Psoas muscle (tissue), 8 donors: ENCODE measurements around the gene CLMP. TPM values are rescaled to one million over a fixed set of nuclear protein-coding genes. Genes with fewer than 3 reads are reported as not detected.

Source experiments
- ATAC-seq, 4 donors: fragments of 200-7000 bp; cut with Tn5 transposase; one replicate each; pipeline ENCODE4 v1.9.1; 2020; ENCODE audit warnings: moderate library complexity in 3 of 4, mild to moderate bottlenecking in 2 of 4
- DNase-seq, 2 donors: peaks; one replicate each; pipeline ENCODE4 v3.0.0-alpha.2; 2020
- H3K27ac ChIP-seq: fragments of 200-600 bp; one replicate; pipeline ENCODE4 v1.8.0; 2022
- H3K27me3 ChIP-seq, 3 donors: fragments of 200-600 bp in 1 of 3; one replicate each; pipeline versions ENCODE4 v1.6.1 to v1.8.0; 2013 to 2022; ENCODE audit warnings: low read length in 2 of 3, mild to moderate bottlenecking in 2 of 3, moderate library complexity in 1 of 3; ENCODE audit not compliant: insufficient read depth in 3 of 3
- H3K36me3 ChIP-seq, 2 donors: fragments of 200-600 bp in 1 of 2; one replicate each; pipeline versions ENCODE4 v1.6.1 to v1.8.0; 2013 to 2022; ENCODE audit warnings: low read depth in 1 of 2, mild to moderate bottlenecking in 1 of 2, moderate library complexity in 1 of 2; ENCODE audit not compliant: insufficient read depth in 1 of 2
- H3K4me1 ChIP-seq: fragments of 200-600 bp; one replicate; pipeline ENCODE4 v1.8.0; 2022
- H3K4me3 ChIP-seq: fragments of 200-600 bp; one replicate; pipeline ENCODE4 v1.8.0; 2022; ENCODE audit warnings: mild to moderate bottlenecking
- H3K9me3 ChIP-seq: fragments of 200-600 bp; one replicate; pipeline ENCODE4 v1.8.0; 2022
- WGBS, 3 donors: extraction: QIAGEN DNeasy Blood & Tissue Kit; methylation state at CpG; one replicate each; pipeline versions ENCODE4 v1.1.6 to v1.1.7; 2013; 5-methylcytosine and 5-hydroxymethylcytosine counted together
- intact Hi-C, 2 donors: fragments of 100-400 bp; cut with DNase I; formaldehyde crosslinking; loops; one replicate each; pipeline versions ENCODE4 v1.11.0 to v1.14.2; 2022
- polyA plus RNA-seq, 3 donors: library from polyadenylated mRNA; stranded (reverse); fragments of 200-250 nt; gene quantifications; one replicate each; pipeline ENCODE4 v1.2.3, GENCODE V29; 2013
- total RNA-seq, 4 donors: library from RNA; stranded (reverse); fragmentation: NEBNext Ultra II Directional in 2 of 4; extraction: Animal tissue kit (Norgen Biotek cat#: 25700) in 2 of 4; gene quantifications; one replicate each; pipeline versions ENCODE4 v1.2.1 to v1.2.4, GENCODE V29; 2021 to 2023
- TF ChIP-seq, protein P1 (sequence below): fragments of 200-600 bp; IDR thresholded peaks from one replicate; pipeline ENCODE4 v1.8.0; 2022; ENCODE audit warnings: antibody characterized with exemption
- donor health status: healthy with polysubstance abuse.
- donor health status: DM: no; HTN: no; CAD: no; lungs with moderate emphysema.
- donor health status: Bipolar disorder and iron deficiency.
- donor health status: healthy.
- donor health status: DM: yes; HTN: yes; CAD: no.
- donor health status: DM: no; HTN: no; CAD: no.
- donor health status: DM: no; HTN: no; CAD: no.
- donor health status: DM: yes; HTN: yes; CAD: no.

CLMP gene
- total and polyA plus RNA-seq, 7 donors: 0.83 to 4.2 (median 2.9) TPM

DNA sequence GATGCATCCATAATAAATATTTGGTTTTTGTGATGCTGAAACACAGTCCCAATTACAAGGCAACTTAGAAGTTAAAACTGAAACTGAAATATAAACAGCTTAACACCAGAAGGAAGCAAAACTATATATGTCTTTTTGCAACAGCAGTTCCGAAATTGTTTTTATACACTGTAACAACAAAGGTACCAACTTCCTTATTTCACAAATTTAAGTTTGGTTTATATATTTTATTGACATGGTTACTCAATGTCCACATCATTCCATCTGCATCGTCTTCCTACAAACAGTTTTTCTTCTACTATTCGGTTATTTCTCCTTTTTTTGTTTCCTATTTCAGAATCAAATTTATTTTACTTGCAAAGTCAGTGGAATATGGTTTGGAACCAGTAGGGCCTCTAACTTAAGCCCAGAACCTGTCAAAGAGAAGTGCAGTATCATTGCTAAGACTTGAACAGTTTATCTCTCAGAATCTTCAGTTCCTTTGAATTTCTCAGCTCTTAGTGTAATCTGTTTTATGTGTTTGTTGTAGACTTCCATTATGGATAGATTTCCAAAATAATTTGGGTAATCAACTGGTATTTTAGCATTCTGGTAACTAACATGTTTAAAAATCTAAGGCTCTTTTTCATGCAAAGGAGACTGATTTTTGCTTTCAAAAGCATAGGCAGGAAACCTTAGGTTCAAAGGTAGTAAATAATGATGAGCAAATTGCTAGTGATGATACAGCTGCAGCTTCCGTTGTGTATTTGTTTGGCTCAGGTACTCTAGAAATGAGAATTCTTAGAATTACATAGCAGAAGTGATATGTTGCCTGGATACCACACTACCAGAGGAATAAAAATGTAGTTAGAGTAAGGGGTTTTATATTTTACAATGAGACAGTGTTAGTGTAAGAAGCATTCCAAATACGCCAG, 124.9 kb downstream of the CLMP start:
- ATAC-seq (no peak), DNase-seq (no peak)
- 69 to 79% (median 71%) methylated on average over 5 of the region's 5 CpGs for WGBS, 3 donors
- no peaks in the 10 kb centered on the region for H3K36me3 ChIP-seq
- peak overlapping the region; percentile 29 for H3K4me3 ChIP-seq
- peak overlapping the region; percentile 12 for H3K27ac ChIP-seq
- TF ChIP-seq, protein P1, sequence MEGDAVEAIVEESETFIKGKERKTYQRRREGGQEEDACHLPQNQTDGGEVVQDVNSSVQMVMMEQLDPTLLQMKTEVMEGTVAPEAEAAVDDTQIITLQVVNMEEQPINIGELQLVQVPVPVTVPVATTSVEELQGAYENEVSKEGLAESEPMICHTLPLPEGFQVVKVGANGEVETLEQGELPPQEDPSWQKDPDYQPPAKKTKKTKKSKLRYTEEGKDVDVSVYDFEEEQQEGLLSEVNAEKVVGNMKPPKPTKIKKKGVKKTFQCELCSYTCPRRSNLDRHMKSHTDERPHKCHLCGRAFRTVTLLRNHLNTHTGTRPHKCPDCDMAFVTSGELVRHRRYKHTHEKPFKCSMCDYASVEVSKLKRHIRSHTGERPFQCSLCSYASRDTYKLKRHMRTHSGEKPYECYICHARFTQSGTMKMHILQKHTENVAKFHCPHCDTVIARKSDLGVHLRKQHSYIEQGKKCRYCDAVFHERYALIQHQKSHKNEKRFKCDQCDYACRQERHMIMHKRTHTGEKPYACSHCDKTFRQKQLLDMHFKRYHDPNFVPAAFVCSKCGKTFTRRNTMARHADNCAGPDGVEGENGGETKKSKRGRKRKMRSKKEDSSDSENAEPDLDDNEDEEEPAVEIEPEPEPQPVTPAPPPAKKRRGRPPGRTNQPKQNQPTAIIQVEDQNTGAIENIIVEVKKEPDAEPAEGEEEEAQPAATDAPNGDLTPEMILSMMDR: no peak
- peaks cover 23% of the 10 kb centered on the region for H3K4me1 ChIP-seq
- H3K27me3 ChIP-seq: no peaks in the 10 kb centered on the region
- intact Hi-C loops: no loop called here
- H3K9me3 ChIP-seq: no peaks in the 10 kb centered on the region

DNA sequence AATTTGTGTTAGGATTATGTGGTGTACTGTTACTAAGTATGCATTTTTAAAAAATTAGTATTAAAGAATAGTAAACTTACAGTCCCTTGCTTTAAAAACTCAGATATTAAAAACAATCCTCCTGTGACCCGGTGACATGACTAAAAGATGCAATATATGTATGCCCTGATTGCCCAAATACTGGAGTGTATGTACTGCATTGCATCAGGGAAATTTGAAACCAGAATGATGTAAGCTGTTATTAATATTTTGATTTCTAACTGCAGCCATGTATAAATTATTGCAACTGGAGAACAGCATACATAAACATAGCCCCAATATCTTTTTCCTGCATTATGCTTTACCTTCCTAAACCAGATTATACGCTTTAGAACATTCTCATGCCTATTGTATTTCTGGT, 129.4 kb downstream of the CLMP start:
- TF ChIP-seq, protein P1: no peak
- no peak for ATAC-seq
- intact Hi-C loops: no loop called here
- H3K9me3 ChIP-seq: no peaks in the 10 kb centered on the region
- peaks cover 3 to 6% of the 10 kb centered on the region in 2 donors for H3K36me3 ChIP-seq
- DNase-seq: no peak
- 70 to 81% (median 72%) methylated on average over 2 of the region's 2 CpGs for WGBS, 3 donors
- peak overlapping the region; percentile 100 for H3K27ac ChIP-seq
- H3K4me3 ChIP-seq: no peak overlapping the region
- H3K27me3 ChIP-seq: no peaks in the 10 kb centered on the region
- H3K4me1 ChIP-seq: peaks cover 37% of the 10 kb centered on the region

GRCh38 chr11:123063826-123064657, 131.0 kb downstream of the CLMP start:
- Histone ChIP-seq H3K27me3 (no peaks in the 10 kb centered on the region), H3K9me3 (no peaks in the 10 kb centered on the region), H3K27ac (peak overlapping the region; percentile 100), H3K36me3 (peaks cover 5 to 22% of the 10 kb centered on the region in 2 donors), H3K4me3 (peak overlapping the region; percentile 91), H3K4me1 (peaks cover 46% of the 10 kb centered on the region)
- 22 to 32% (median 23%) methylated on average over 9 of the region's 9 CpGs for WGBS, 3 donors
- ATAC-seq (no peak), DNase-seq (no peak)
- TF ChIP-seq, protein P1: no peak
- intact Hi-C loops: no loop called here

DNA sequence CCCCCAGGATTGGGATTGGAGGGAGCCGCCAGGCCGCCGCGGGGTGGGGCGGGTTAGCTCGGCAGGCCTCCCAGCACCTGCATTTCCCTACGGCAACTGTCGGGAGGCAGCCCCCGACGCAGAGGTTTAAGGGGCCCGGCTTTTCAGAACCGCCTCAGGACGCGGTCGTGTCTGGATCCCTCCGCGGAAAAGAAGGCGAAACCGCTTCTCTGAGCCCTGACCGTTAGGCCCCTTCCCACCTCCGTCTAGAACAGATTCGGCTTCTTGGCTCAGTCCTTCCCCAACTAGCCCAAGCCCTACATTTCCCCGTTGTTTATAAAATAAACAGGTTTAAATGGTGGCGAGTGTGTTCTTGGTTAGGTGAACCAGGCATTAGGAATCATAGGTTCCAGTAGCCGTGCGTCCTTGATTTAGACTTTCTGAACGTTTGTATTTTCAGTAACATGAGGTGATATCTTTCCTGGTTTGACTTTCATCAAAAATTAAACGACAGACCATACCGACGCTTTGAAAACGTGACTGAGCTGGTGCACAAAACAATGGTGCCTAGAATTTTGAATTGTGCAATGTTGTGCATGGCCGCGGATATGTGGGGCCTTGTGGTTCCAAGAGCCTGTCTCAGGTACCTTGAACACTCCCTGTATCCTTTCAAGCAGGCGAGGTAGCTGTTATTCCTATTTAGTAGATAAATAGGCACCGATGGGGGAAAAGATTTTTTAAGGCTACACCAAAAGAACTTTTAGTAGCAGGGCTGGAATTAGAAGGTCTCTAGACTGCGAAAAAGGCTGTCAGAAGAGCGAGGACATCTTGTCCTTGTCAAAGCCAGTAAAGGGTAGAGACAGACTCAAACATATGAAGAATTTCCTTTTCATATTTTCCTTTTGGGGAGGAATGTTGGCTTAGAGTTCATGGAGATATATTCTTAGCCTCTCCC, 131.9 kb downstream of the CLMP start:
- peaks cover 55% of the 10 kb centered on the region for H3K4me1 ChIP-seq
- peak overlapping the region; percentile 91 for H3K4me3 ChIP-seq
- WGBS, 3 donors: 1 to 3% (median 1%) methylated on average over 37 of the region's 37 CpGs
- H3K9me3 ChIP-seq: no peaks in the 10 kb centered on the region
- peaks cover 12 to 31% of the 10 kb centered on the region in 2 donors for H3K36me3 ChIP-seq
- H3K27me3 ChIP-seq: no peaks in the 10 kb centered on the region
- DNase-seq: peak; percentile 40 to 66
- H3K27ac ChIP-seq: peak overlapping the region; percentile 100
- intact Hi-C loops: no loop called here
- ATAC-seq: peak; percentile 28 to 56 (median 40)
- TF ChIP-seq, protein P1: no peak
